ENCODE results near the gene CCR7.
A peak's percentile ranks its signal among the peaks of the same experiment; 100 is the strongest.

Gene CCR7

DNA sequence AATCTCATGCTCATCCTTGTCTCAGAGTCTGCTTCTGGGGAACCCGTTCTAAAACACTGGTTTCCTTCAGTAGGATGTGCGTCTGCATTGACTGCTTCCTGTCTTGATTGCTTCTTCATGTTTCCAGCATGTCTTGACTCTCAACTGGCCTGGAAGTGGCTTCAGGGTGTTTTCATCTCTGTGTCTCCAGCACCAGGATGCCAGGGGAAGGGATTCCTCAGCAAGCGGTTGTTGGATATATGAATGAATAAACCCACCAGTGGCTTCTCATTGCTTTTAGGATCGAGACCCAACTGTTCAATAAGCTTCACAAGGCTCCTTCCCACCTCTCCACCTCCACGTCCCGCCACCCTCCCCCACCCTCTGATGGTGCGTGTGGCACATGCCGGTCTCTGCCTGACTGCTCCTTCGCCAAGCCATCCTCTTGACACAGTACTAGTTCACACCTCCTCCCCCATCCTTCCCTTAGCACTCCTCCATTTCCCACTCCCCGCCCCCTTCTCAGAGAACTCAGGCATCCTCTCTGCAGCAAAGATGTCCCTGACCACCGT lies 49.7 kb downstream of the CCR7 start:
- no peak for DNase-seq (ENCODE audit: low spot score)

DNA sequence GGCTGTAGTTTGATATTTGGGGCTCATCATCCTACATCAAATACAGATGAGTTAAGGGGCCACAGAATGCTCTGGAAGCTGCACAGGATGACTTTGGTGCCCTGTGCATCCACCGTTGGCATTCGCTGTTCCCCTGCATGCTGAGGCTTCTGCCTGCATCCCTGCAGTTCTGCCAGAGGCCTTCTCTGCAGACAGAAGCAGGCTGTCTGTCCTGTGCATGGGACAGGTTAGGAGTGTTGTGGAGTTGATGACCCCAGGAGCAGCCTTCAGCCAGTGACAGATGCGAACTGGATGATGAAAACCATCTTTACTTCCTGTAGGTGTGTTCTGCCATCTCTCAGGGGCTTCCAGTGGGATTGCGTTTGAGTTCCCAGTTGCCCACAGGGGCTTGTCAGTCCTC lies 50.3 kb downstream of the CCR7 start:
- no peak for DNase-seq (ENCODE audit: low spot score)

DNA sequence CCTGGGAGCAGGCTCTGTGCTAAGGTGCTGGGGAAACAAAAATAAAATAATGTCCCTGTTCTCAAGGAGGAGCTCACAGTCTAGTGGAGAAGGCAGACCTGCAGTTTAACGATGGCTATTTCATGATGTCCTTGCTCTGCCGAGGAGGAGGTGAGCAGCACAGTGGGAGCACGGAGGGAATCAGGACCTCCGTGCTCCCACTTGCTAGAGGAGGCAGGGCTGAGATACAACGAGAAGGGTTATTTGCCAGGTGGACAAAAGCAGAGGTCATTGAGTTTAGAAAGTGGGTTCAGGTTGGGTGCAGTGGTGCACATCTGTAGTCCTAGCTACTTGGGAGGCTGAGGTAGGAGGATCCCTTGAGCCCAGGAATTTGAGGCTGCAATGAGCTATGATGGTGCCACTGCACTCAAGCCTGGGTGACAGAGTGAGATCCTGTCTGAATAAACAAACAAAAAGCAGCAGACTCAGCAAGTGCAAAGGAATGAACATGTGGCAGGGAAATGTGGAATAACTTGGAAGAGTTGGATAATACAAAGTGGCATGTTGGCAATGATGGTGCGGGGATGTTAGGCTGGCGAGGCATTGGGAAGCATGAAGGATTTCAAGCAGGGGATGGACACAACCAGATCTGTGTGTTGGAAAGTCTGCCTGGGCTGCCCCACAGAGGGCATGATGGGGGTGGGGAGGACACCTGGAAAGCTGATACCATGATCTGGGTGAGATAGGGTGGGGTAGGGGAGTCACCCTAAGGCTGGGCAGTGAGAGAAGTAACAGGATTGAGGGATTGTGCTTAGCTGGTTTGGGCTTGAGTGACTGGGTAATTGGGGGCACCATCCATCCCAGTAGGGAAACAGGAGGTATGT lies 51.0 kb downstream of the CCR7 start:
- no peak for DNase-seq (ENCODE audit: low spot score)

DNA sequence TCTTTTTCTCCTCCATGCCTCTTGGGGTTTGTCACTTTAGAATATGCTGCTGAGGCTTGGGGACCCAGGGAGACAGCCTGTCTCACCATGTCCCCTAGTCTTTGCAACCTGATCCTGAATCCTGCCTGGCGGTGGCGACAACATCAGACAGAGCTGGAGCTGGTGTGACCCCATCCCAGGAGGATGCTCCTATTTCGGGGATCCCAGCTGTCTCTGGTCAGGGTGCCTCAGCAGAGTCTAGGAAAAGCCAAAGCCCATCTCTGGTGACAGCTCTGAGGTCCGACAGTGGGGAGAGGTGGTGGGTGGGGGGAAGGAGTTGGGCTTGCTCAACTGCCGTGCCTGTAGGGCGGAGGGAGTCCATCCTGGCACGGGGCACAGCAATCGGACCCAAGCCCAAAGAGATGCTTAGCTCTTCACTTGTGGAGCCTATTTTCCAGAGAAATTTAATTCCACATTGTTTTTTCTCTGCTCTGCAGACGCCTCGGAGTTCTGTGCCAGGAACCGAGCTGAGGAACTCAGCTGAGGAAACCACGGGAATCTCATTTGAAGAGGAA lies 53.5 kb downstream of the CCR7 start:
- DNase-seq (ENCODE audit: low spot score): no peak

DNA sequence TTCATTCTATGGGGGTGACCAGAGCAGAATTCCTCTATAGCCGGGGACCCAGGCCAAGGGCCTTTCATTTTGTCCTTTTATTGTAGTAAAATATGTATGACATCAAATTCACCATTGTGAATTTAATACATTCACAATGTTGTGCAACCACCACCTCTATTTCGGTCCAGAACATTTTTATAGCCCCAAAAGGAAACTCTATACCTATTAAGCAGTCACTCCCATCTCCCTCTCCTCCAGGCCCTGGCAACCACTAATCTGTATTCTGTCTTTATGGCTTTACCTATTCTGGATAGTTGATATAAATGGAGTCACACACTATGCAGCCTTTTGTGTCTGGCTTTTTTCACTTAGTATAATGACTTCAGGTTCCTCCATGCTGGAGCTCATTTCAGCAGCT lies 54.1 kb downstream of the CCR7 start:
- no peak for DNase-seq (ENCODE audit: low spot score)

DNA sequence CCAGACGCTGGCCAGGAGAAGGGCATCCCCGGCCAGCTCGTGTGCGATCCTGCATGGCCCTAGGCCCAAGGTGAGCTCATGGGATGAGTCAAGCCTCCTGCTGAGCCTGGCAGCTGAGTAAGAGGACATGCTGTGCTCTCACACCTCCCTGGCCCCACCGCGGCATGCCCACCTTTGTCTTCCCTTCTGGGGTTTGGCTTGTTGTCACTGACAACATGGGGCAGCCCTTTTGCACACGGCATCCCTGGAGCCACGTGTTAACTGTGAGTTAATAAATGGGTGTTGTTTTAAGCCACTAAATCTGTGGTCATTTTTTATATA lies 55.0 kb downstream of the CCR7 start:
- peak; percentile 81 for DNase-seq (ENCODE audit: low spot score)

DNA sequence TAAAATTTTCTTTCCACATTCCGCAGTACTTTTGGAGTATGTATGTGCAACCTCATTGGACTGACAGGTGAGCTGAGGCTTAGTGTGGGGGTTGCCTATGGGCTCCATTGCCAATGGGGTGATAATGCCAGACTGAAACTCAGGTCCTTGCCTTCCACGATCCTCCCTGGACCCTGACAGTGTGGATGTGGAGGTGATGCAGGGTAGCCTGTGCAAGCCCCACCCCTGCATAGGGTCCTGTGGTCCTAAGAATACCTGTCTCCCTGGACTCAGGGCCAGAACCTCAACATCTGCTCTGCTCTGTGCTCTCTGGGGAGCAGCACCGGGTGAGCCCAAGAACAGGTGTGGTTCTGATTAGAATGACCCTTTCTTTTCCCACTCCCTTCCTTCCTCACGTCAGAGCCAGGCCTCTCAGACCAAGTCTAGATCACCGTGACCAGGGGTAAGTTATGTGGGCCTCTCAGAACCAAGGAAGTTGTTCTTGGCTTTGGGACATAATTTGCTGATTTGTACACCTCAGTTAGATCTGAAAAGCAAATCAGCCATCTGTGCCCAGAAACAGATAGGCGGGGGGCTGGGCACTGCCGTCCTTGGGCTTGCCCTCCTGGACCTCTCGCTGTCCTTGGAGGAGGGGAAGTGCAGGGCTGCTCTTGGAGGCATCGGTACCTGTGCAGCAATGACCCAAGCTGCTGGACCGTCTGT lies 55.5 kb downstream of the CCR7 start:
- no peak for DNase-seq (ENCODE audit: low spot score)

DNA sequence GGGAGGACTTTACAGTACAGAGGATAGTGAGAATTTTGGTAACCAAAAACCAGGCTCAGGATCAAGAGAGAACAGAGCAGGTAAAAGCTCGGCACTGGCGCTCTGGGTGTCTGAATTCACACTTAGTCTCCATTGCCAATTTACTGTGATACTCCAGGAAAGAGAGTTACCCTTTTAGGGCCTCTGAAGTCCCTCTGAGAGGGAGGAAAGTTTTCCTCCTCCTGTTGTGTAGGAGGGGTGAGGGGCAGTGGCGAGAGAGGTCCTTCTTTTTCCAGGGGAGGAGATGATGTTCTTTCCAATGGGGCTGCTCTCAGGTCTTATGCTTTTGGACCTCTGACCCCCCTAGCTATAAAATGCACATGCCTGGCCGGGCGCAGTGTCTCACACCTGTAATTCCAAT lies 58.5 kb downstream of the CCR7 start:
- DNase-seq (ENCODE audit: low spot score): no peak
